K562 (cell line): ENCODE results near the gene MYB. TPM values are rescaled to one million over a fixed set of nuclear protein-coding genes. Genes with fewer than 3 reads are reported as not detected.

ENCODE experiments used
- BMI1 ChIP-seq: fragments of 150-350 bp; IDR thresholded peaks from 2 replicates; pipeline ENCODE4 v1.6.1; 2014; ENCODE audit warnings: low read length
- ESRRA ChIP-seq: fragments of 450-650 bp; IDR thresholded peaks from 2 replicates; pipeline ENCODE4 v1.6.1; 2014; ENCODE audit warnings: low read depth, mild to moderate bottlenecking, moderate library complexity, borderline replicate concordance
- GABPB2 ChIP-seq: fragments of 250-450 bp; sonication (Bioruptor Pico); conservative IDR thresholded peaks from 2 replicates; pipeline ENCODE4 v1.5.1; 2021; ENCODE audit warnings: mild to moderate bottlenecking
- KLF10 ChIP-seq: fragments of 250-450 bp; sonication (Bioruptor Pico); IDR thresholded peaks from 2 replicates; pipeline ENCODE4 v1.6.1; 2021; ENCODE audit warnings: matching md5 sums
- RBM15 ChIP-seq: fragments of 200-400 bp; formaldehyde crosslinking; IDR thresholded peaks from 2 replicates; pipeline ENCODE4 v1.6.1; 2018; ENCODE audit warnings: mild to moderate bottlenecking, low read length, moderate library complexity; ENCODE audit not compliant: insufficient read depth
- ZBED1 ChIP-seq: IDR thresholded peaks from 2 replicates; pipeline ENCODE4 v1.6.1; 2014
- polyA plus RNA-seq, 8 experiments: library from polyadenylated mRNA; depleted of rRNA in 4 of 8; stranded (reverse) in 5 of 8; unstranded in 3 of 8; fragments of >200 nt; fragmentation: Nextera tagmentation in 2 of 8; fragmentation: Illumina TruSeq in 1 of 8; extraction: Ambion mirVana in 2 of 8; extraction: Trizol in 1 of 8; gene quantifications; 2 replicates each; pipeline versions ENCODE4 v1.2.1 to v1.2.3, GENCODE V29; 2011 to 2014; ENCODE audit warnings: inconsistent platforms in 1 of 8, missing spikeins in 1 of 8
- total RNA-seq, 7 experiments: library from RNA; depleted of rRNA in 6 of 7; stranded (reverse); fragments of >200 nt in 6 of 7; fragmentation: Illumina TruSeq in 2 of 7; extraction: Trizol in 2 of 7; gene quantifications; 2 replicates each; pipeline versions ENCODE4 v1.2.1 to v1.2.3, GENCODE V29; 2011 to 2021; ENCODE audit warnings: low replicate concordance in 1 of 7
- TF ChIP-seq, protein P1 (sequence below): sonication (generic); formaldehyde crosslinking; IDR thresholded peaks from 2 replicates; pipeline ENCODE4 v1.8.0; 2022; ENCODE audit warnings: mild to moderate bottlenecking, missing genetic modification reagents
- TF ChIP-seq, protein P2 (sequence below): fragments of 250-450 bp; sonication (Bioruptor Pico); IDR thresholded peaks from 2 replicates; pipeline ENCODE4 v1.5.0; 2022; ENCODE audit warnings: mild to moderate bottlenecking
- TF ChIP-seq, protein P3 (sequence below): fragments of 450-650 bp; IDR thresholded peaks from 2 replicates; pipeline ENCODE4 v1.6.1; 2017; ENCODE audit warnings: antibody characterized with exemption, mild to moderate bottlenecking
- TF ChIP-seq, protein P4 (sequence below): sonication (generic); IDR thresholded peaks from 2 replicates; pipeline ENCODE4 v1.6.1; 2016
- TF ChIP-seq, protein P5 (sequence below), 2 experiments: fragments of 450-650 bp in 1 of 2; IDR thresholded peaks; 2 replicates each; pipeline ENCODE4 v1.6.1; 2011 to 2017; ENCODE audit warnings: low read depth in 2 of 2, antibody characterized with exemption in 1 of 2, borderline replicate concordance in 1 of 2, low read length in 1 of 2, mild to moderate bottlenecking in 1 of 2, mixed read lengths in 1 of 2; ENCODE audit not compliant: control insufficient read depth in 1 of 2
- TF ChIP-seq, protein P6 (sequence below): fragments of 250-450 bp; sonication (Bioruptor Pico); IDR thresholded peaks from 2 replicates; pipeline ENCODE4 v1.8.0; 2021; ENCODE audit warnings: moderate library complexity, mild to moderate bottlenecking, inconsistent platforms
- TF ChIP-seq, protein P7 (sequence below): fragments of 450-650 bp; conservative IDR thresholded peaks from 2 replicates; pipeline ENCODE4 v1.6.1; 2016; ENCODE audit warnings: missing genetic modification characterization, low read depth, mild to moderate bottlenecking, missing compliant biosample characterization, moderate library complexity

MYB gene
- total and polyA plus RNA-seq, 9 of the 15 experiments (the other 6 are each of a cell fraction or from before 2014, with no cell fraction given), result 35.8 to 218 (median 140) TPM

DNA sequence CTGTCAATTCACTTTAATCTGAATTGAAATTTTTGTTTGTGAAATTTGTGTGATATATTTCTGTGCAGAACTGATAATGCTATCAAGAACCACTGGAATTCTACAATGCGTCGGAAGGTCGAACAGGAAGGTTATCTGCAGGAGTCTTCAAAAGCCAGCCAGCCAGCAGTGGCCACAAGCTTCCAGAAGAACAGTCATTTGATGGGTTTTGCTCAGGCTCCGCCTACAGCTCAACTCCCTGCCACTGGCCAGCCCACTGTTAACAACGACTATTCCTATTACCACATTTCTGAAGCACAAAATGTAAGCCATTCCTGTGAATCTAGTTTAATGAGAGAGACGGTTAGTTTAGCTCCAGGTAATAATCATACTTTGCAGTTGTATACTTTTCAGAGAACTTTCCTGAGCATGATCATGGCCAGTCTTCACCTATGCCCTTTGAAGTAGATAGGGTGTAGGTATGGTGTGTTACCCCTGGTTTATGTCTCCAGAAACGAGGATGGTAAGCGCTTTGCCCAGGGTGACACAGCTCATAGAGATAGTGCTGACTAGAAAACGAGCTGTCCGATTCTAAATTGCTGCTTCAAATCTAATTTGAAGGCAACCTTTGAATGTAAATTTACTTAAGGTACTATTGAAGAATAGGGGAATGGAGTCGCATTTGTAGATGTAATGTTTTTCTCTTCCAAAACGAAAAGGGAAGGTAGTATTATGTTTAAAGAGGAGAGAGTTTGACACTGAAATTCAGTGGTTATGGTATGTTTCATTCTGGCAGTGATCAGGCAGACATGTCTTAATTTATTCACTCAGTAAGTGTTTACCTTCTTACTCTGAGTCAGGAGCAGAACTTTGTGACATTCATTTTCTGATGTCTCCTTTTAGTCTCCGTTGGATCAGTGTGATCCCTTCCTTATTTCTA is 11.4 kb downstream of the MYB start (continued):
- TF ChIP-seq, protein P1, sequence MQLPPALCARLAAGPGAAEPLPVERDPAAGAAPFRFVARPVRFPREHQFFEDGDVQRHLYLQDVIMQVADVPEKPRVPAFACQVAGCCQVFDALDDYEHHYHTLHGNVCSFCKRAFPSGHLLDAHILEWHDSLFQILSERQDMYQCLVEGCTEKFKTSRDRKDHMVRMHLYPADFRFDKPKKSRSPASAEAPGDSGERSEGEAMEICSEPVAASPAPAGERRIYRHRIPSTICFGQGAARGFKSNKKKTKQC (CRISPR knock-in tag), result no peak
- TF ChIP-seq, protein P2, sequence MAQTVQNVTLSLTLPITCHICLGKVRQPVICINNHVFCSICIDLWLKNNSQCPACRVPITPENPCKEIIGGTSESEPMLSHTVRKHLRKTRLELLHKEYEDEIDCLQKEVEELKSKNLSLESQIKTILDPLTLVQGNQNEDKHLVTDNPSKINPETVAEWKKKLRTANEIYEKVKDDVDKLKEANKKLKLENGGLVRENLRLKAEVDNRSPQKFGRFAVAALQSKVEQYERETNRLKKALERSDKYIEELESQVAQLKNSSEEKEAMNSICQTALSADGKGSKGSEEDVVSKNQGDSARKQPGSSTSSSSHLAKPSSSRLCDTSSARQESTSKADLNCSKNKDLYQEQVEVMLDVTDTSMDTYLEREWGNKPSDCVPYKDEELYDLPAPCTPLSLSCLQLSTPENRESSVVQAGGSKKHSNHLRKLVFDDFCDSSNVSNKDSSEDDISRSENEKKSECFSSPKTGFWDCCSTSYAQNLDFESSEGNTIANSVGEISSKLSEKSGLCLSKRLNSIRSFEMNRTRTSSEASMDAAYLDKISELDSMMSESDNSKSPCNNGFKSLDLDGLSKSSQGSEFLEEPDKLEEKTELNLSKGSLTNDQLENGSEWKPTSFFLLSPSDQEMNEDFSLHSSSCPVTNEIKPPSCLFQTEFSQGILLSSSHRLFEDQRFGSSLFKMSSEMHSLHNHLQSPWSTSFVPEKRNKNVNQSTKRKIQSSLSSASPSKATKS (CRISPR knock-in tag), result peak; percentile 29; the same call in 1 of the 2 replicates
- peak; percentile 88 for TF ChIP-seq ESRRA
- TF ChIP-seq KLF10 (CRISPR knock-in tag), result peak; percentile 12; the same call in 1 of the 2 replicates
- TF ChIP-seq, protein P3, sequence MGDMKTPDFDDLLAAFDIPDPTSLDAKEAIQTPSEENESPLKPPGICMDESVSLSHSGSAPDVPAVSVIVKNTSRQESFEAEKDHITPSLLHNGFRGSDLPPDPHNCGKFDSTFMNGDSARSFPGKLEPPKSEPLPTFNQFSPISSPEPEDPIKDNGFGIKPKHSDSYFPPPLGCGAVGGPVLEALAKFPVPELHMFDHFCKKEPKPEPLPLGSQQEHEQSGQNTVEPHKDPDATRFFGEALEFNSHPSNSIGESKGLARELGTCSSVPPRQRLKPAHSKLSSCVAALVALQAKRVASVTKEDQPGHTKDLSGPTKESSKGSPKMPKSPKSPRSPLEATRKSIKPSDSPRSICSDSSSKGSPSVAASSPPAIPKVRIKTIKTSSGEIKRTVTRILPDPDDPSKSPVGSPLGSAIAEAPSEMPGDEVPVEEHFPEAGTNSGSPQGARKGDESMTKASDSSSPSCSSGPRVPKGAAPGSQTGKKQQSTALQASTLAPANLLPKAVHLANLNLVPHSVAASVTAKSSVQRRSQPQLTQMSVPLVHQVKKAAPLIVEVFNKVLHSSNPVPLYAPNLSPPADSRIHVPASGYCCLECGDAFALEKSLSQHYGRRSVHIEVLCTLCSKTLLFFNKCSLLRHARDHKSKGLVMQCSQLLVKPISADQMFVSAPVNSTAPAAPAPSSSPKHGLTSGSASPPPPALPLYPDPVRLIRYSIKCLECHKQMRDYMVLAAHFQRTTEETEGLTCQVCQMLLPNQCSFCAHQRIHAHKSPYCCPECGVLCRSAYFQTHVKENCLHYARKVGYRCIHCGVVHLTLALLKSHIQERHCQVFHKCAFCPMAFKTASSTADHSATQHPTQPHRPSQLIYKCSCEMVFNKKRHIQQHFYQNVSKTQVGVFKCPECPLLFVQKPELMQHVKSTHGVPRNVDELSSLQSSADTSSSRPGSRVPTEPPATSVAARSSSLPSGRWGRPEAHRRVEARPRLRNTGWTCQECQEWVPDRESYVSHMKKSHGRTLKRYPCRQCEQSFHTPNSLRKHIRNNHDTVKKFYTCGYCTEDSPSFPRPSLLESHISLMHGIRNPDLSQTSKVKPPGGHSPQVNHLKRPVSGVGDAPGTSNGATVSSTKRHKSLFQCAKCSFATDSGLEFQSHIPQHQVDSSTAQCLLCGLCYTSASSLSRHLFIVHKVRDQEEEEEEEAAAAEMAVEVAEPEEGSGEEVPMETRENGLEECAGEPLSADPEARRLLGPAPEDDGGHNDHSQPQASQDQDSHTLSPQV, result peak; percentile 51
- TF ChIP-seq, protein P4, sequence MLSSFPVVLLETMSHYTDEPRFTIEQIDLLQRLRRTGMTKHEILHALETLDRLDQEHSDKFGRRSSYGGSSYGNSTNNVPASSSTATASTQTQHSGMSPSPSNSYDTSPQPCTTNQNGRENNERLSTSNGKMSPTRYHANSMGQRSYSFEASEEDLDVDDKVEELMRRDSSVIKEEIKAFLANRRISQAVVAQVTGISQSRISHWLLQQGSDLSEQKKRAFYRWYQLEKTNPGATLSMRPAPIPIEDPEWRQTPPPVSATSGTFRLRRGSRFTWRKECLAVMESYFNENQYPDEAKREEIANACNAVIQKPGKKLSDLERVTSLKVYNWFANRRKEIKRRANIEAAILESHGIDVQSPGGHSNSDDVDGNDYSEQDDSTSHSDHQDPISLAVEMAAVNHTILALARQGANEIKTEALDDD, result peak; percentile 27; the same call in 1 of the 2 replicates
- no peak for TF ChIP-seq ZBED1
- TF ChIP-seq, protein P5, sequence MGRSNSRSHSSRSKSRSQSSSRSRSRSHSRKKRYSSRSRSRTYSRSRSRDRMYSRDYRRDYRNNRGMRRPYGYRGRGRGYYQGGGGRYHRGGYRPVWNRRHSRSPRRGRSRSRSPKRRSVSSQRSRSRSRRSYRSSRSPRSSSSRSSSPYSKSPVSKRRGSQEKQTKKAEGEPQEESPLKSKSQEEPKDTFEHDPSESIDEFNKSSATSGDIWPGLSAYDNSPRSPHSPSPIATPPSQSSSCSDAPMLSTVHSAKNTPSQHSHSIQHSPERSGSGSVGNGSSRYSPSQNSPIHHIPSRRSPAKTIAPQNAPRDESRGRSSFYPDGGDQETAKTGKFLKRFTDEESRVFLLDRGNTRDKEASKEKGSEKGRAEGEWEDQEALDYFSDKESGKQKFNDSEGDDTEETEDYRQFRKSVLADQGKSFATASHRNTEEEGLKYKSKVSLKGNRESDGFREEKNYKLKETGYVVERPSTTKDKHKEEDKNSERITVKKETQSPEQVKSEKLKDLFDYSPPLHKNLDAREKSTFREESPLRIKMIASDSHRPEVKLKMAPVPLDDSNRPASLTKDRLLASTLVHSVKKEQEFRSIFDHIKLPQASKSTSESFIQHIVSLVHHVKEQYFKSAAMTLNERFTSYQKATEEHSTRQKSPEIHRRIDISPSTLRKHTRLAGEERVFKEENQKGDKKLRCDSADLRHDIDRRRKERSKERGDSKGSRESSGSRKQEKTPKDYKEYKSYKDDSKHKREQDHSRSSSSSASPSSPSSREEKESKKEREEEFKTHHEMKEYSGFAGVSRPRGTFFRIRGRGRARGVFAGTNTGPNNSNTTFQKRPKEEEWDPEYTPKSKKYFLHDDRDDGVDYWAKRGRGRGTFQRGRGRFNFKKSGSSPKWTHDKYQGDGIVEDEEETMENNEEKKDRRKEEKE (IDR thresholded peaks at IDR 0.05; ENCODE audit: borderline replicate concordance in 1 of 2, control insufficient read depth in 1 of 2, low read depth in 2 of 2, low read length in 1 of 2), result peak in 1 of 2 experiments; percentile 84; a peak in 1 of 4 replicates
- TF ChIP-seq, protein P6, sequence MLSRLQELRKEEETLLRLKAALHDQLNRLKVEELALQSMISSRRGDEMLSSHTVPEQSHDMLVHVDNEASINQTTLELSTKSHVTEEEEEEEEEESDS, result no peak
- TF ChIP-seq GABPB2 (CRISPR knock-in tag), result no peak
- TF ChIP-seq, protein P7, sequence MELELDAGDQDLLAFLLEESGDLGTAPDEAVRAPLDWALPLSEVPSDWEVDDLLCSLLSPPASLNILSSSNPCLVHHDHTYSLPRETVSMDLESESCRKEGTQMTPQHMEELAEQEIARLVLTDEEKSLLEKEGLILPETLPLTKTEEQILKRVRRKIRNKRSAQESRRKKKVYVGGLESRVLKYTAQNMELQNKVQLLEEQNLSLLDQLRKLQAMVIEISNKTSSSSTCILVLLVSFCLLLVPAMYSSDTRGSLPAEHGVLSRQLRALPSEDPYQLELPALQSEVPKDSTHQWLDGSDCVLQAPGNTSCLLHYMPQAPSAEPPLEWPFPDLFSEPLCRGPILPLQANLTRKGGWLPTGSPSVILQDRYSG (tag), result no peak
- no peak for TF ChIP-seq RBM15
- TF ChIP-seq BMI1, result no peak
